GM19035 (cell line): ENCODE data around the gene PPP1R12C.

Experiments used
- ATAC-seq: cut with Tn5 transposase; IDR thresholded peaks from one replicate; pipeline ENCODE4 v1.9.1; 2021; ENCODE audit not compliant: unreplicated experiment

PPP1R12C gene

DNA sequence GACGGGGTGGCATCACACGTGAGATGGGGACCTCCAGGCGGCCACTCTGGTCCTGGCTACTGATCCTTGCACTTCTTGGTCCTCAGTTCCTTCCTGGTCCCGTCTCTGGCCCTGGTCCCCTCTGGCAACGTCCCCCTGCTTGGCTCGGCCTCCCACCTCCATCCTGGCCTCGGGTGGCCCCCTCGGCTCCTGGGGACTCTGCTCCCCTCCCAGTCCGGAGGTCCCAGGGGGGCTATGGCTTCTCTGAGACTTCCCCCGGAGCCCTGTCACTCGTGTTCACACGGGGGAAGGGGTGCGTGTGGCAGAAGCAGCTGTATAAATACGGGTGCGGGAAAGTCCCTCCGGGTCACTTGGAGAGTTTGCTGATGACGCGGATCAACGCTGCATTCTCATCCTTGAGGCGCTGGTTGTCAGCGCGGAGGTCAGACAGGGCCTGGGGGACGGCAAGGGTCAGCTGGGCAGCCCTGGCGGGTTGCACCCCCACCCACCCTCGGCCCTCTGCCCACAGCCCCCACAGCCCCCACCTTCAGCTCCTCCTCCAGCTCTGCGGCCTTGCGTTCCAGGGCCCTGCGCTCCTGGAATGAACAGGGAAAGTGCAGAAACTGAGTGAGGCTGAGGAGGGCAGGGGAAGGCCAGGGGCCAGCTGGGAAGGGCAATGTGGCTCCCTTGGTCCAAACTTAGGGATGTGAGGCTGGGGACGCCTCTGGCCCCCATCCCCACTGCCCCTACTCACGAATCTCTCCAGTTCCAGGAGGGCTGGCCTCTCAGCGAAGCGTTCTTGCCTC, 26.1 kb downstream of the PPP1R12C start:
- no peak for ATAC-seq

DNA sequence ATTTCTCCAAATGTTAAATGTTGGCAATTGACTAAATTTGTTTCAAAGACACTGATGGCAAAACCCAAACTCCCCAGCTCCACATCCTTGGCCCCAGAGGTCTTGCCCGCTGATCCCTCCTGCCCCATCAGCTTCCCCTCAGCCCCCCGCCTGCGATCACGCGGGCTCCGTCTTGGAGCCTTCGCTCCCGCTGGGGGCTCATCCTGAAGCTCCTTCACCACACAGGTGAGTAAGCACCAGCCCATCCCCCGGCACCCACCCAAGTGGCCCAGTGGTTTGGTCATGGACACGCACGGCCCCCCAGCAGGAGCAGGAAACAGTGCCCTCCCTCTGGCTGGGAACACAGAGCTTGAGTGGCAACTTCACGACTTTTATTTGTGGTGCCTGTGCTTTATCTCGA, 26.9 kb downstream of the PPP1R12C start:
- ATAC-seq = no peak

DNA sequence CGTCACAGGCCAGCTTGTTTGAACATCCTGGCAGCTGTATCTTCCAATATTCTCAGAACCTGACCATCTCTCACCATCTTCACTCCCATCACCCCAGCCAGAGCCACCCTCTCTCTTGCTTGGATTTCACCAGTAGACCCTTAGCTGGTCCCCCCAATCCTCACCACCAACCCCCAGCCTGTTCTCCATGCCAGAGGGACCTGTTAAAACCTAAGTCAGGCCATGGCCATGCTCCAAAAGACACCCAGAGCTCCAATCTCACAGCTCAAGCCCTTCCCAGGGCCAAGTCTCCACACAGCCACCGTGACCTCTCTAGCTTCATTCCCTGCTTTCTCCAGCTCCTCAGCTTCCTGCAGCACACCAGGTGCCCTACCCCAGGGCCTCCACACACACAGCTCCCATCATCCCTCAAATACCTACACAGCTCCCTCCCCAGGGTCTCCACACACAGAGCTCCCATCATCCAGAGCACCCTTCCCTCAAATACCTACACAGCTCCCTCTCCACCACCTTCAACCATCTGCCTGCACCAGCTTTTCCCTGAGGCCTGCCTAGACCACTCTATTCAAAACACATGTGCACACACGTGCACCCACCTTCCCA, 28.0 kb downstream of the PPP1R12C start:
- ATAC-seq = no peak

DNA sequence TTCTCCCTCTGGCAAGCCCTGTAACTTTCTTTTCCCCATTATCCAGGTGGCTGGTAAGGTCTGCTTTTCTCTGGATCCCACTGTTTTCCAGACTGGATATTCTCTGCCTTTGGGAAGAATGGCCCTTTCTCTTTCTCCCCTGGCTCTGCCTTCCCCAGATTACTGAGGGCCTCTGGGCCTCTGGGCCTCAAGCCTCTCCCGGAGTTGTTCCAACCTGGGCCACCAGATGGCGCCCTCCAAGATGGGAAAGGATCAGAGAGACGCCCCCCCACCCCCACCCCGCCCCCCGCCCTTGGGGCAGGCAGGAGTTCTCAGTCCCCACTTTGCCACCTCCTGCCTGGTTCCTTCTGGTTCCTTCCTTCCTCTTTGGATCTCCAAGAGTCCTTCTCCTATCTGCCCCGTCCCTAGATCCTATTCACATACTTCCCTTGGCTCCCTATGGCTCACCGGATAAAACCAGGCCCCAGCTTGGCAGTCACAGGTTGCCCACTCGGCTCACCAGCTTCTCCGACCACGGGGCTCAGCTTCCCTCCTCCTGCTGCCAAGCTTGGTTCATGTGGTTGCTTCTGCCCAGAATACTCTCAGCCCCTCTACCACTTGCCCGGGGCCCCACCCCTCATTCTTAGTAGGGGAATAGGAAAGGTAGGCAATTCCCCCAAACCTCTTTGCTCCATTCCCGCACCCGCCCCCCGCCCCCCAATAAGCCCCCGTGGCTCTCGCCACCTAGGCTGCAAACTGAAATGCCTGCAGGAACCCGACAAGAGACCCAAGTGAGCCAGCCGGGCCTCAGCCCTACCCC, 28.7 kb downstream of the PPP1R12C start:
- no peak for ATAC-seq

DNA sequence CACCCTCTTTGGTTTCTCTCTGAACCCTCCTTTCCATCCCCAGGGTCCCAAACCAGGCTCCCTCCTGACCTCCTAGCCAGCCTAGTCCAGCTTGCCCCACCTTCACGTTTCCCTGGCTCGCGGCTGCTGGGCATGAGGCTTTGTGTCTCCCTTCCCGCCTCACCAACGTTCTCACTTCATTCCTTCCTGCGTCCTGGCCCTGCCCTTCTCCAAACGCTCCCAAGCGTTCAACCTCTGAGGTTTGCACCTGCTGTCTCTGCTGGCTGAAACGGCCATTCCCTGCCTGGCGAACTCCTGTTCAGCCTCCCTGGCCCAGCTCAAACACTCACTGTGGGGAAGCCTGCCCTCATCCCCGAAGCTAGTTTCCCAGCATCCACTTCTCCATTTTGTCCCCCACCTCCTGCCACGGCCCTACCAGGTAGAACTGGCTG, 29.4 kb downstream of the PPP1R12C start:
- no peak for ATAC-seq

DNA sequence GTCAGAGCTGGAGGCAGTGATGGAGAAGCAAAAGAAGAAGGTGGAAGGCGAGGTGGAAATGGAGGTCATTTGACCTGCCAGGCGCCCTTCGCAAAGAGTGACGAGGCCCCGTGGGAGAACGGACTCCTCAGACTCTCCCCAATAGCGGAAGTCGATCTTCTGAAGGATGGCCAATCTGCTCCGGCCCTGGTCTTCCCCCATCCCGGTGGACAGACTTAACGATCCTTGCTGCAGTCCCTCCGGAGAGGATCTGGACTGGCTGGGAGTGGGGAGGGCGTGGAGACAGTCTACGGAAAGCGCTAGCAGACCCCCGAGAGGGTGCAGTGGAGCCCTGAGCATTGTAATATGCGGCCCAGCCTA, 29.9 kb downstream of the PPP1R12C start:
- ATAC-seq = no peak

GRCh38 chr19:55086730-55087541, 30.5 kb downstream of the PPP1R12C start:
- ATAC-seq = no peak

GRCh38 chr19:55085923-55086715, 31.3 kb downstream of the PPP1R12C start:
- ATAC-seq = no peak

DNA sequence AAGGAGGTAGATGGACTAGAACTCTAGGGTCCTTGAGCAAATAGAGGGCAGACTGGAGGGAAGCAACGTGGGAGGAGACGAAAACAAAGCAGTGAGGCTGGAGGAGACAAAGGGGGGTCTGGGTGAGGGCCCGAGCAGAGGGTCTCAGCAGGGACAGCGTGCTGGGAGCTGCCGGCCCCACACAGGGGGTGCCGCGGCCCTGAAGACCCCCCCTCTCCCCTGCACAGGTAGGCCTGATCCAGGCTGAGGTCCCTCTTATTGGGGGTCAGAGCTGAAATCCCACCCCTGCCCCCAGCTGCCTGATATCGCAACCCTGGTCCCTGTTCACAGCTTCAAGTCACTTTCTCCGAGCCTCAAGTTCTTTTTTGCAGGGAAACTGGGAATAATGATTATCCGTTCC, 33.0 kb downstream of the PPP1R12C start:
- no peak for ATAC-seq

DNA sequence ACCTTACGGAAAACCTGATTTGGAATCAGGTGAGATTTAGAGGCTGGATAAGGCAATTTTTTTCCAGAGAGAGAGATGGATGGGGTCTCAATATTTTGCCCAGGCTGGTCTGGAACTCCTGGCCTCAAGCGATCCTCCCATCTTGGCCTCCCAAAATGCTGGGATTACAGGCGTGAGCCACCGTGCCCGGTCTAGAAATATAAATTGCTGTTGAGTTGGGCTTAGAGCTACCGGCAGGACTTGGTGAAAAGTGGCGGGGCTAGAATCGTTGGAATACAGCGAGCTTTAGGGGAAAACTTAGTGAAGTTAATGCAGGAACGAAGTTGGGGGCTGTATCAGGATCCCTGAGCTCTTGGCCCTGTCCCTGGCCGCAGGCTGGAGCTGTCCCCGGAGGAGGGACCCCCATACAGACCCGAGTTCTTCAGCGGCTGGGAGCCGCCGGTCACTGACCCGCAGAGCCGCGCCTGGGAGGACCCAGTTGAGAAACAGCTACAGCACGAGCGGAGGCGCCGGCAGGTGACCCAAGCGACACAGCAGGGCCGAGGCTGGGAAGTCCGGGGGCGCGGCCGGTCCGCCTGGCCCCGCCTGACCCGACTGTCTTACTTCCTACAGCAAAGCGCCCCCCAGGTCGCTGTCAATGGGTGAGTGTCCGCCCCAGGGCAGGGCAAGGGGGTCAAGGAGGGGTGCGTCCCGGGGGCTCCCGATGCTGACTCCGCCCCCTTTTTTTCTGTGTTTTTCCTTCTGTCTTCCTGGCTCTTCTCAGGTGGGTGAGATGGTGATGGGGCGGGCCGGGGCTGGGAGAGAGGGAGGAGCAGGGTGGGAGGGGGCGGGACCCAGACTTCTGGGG, 34.2 kb downstream of the PPP1R12C start:
- no peak for ATAC-seq

GRCh38 chr19:55082020-55082851, 35.2 kb downstream of the PPP1R12C start:
- ATAC-seq = no peak

DNA sequence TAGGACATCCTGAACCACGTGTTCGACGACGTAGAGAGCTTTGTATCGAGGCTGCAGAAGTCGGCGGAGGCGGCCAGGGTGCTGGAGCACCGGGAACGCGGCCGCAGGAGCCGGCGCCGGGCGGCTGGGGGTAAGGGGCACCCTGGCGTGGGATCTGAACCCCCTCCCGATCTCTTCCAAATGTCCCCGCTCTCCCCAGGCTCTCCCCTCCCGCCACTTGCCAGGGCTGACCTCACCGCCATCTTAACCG, 35.7 kb downstream of the PPP1R12C start:
- ATAC-seq = no peak

- ATAC-seq = peak; percentile 76
Measured at GRCh38 chr19:55080968-55081769, 36.3 kb downstream of the PPP1R12C start.

DNA sequence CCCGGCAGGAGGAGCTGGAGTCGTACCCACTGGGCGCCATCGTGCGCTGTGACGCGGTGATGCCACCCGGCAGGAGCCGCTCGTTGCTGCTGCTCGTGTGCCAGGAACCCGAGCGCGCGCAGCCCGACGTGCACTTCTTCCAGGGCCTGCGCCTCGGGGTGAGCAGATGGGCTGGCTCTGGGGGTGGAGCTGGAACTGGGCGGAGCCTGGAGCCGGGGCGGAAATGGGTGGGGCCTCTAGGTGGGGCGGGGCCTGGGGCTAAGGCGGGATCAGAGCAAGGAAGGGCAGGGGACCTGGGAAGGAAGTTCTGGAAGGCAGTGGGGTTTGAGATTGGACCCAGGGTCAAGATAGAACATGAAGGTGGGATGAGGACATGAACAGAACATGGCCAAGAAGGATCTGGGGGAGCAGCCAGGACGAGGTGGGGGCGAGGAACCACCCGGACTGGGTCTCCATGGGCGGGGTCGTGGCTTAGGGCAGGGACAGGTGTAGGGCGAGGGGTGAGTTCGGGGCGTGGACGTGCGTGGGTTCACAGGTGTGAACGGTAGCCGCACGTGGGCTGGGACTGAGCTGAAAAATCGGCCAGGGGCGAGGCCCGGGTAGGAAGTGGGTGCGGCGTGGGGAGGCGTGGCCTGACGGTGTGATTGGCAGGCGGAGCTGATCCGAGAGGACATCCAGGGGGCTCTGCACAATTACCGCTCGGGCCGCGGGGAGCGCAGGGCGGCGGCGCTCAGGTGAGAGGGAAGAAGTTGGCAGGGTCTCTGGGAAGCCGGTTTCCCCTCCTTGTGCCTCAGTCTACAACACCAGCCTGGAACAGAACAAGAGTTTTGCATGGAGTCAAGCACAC, 37.1 kb downstream of the PPP1R12C start:
- ATAC-seq = no peak

- ATAC-seq = no peak
Measured at GRCh38 chr19:55079400-55080038, 37.9 kb downstream of the PPP1R12C start.

DNA sequence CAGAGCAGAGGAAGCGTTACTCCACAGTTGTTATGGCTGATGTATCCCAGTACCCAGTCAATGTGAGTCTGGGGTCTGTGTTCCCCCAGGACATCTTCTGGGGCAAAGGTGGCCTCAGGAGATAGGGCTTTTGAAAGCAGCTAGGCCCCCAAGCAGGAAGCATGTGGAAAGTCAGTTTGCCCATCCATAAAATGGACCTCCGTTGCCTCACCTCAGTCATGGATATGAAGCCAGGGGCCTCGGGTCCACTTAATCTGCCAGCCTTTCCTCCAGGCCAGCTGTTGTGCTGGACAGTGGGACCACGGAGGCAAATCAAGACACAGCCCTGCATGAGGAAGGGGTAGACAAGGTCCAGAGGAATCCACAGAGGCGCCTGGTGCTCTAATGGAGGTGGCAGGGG, 38.4 kb downstream of the PPP1R12C start:
- no peak for ATAC-seq

- no peak for ATAC-seq
Measured at GRCh38 chr19:55077106-55077505, 40.3 kb downstream of the PPP1R12C start.
